HCT116 (cell line): ENCODE measurements around the gene UBE3B. TPM values are rescaled to one million over a fixed set of nuclear protein-coding genes. Genes with fewer than 3 reads are reported as not detected.

Source experiments
- ATAC-seq: fragments of 200-7000 bp; cut with Tn5 transposase; 2 replicates; pipeline ENCODE4 v1.9.1; 2020; ENCODE audit warnings: mild to moderate bottlenecking, moderate library complexity
- BruUV-seq: library from RNA; stranded (reverse); fragments of 400-500 nt; replicated peaks from 2 replicates; lab custom pipeline; 2021; lab: Mats Ljungman, UMichigan
- CTCF ChIA-PET: fragments of 300-600 bp; sonication (Branson Sonifier 250); formaldehyde crosslinking; loops from one replicate; lab custom pipeline; 2021; ENCODE audit warnings: antibody characterized with exemption; lab: Charles Lee
- POLR2A ChIA-PET: fragments of 300-600, 350-600 bp; sonication (Branson Sonifier 250); formaldehyde crosslinking; loops from one replicate; lab custom pipeline; 2021; ENCODE audit warnings: antibody characterized with exemption; lab: Charles Lee
- RAD21 ChIA-PET, 2 experiments: fragments of 300-600 bp; sonication (Branson Sonifier 250); formaldehyde crosslinking; loops; one replicate each; lab custom pipeline; 2023; ENCODE audit warnings: low total read pairs in 2 of 2; ENCODE audit not compliant: uncharacterized antibody in 2 of 2, unreplicated experiment in 2 of 2, low non-redundant PET in 1 of 2; lab: Charles Lee
- DNase-seq: peaks from one replicate; pipeline ENCODE4 v3.0.0-alpha.2; 2010; ENCODE audit warnings: low read depth, low spot score
- H2AFZ ChIP-seq: fragments of 200-600 bp; shearing (Covaris generic), sonication (generic); 2 replicates; pipeline ENCODE4 v1.6.1; 2017; ENCODE audit warnings: low read depth, mixed run types, mixed read lengths, antibody characterized with exemption, low read length; ENCODE audit not compliant: poor library complexity, severe bottlenecking
- H3K27ac ChIP-seq: 2 replicates; pipeline ENCODE4 v1.5.1; 2012; ENCODE audit warnings: low read depth, low read length
- H3K27me3 ChIP-seq: fragments of 200-600 bp; sonication (generic); 2 replicates; pipeline ENCODE4 v1.6.1; 2016; ENCODE audit warnings: mixed run types, low read length, mixed read lengths; ENCODE audit not compliant: insufficient read depth
- H3K36me3 ChIP-seq, 2 experiments: fragments of 200-500 bp in 1 of 2; fragments of 200-600 bp in 1 of 2; sonication (Bioruptor generic) in 1 of 2; sonication (generic) in 1 of 2; 2 replicates each; pipeline versions ENCODE4 v1.5.1 to v1.6.1; 2014 to 2016; ENCODE audit warnings: low read length in 2 of 2, inconsistent platforms in 1 of 2, mixed read lengths in 1 of 2, mixed run types in 1 of 2; ENCODE audit not compliant: insufficient read depth in 2 of 2, control insufficient read depth in 1 of 2
- H3K4me1 ChIP-seq, 2 experiments: fragments of 200-600 bp in 1 of 2; sonication (generic) in 1 of 2; 2 replicates each; pipeline versions ENCODE4 v1.5.1 to v1.6.1; 2012 to 2017; ENCODE audit warnings: low read length in 2 of 2, inconsistent platforms in 1 of 2, mild to moderate bottlenecking in 1 of 2, mixed read lengths in 1 of 2, mixed run types in 1 of 2, moderate library complexity in 1 of 2; ENCODE audit not compliant: insufficient read depth in 2 of 2, control insufficient read depth in 1 of 2
- H3K4me2 ChIP-seq: fragments of 200-600 bp; sonication (generic); 2 replicates; pipeline ENCODE4 v1.6.1; 2017; ENCODE audit warnings: mixed run types, low read length, mixed read lengths
- H3K4me3 ChIP-seq, 2 experiments: fragments of 200-600 bp in 1 of 2; sonication (generic) in 1 of 2; replicated peaks in 1 of 2; 2 replicates each; pipeline ENCODE4 v1.5.1; 2011 to 2016; ENCODE audit warnings: low read length in 2 of 2, control low read depth in 1 of 2, low read depth in 1 of 2, mild to moderate bottlenecking in 1 of 2, mixed read lengths in 1 of 2, mixed run types in 1 of 2
- H3K79me2 ChIP-seq: fragments of 200-600 bp; sonication (generic); 2 replicates; pipeline ENCODE4 v1.6.1; 2017; ENCODE audit warnings: mild to moderate bottlenecking, mixed run types, low read length, moderate library complexity, mixed read lengths; ENCODE audit not compliant: insufficient read depth
- H3K9ac ChIP-seq: fragments of 200-600 bp; sonication (generic); 2 replicates; pipeline ENCODE4 v1.6.1; 2016; ENCODE audit warnings: low read length, mixed read lengths
- H3K9me2 ChIP-seq: fragments of 200-600 bp; sonication (generic), shearing (Covaris generic); 2 replicates; pipeline ENCODE4 v1.6.1; 2017; ENCODE audit warnings: mixed run types, mild to moderate bottlenecking, moderate library complexity; ENCODE audit not compliant: insufficient read depth
- H3K9me3 ChIP-seq, 2 experiments: fragments of 200-500 bp in 1 of 2; fragments of 200-600 bp in 1 of 2; sonication (Bioruptor generic) in 1 of 2; sonication (generic) in 1 of 2; 2 replicates each; pipeline ENCODE4 v1.6.1; 2014 to 2017; ENCODE audit warnings: low read length in 2 of 2, mixed read lengths in 2 of 2, inconsistent platforms in 1 of 2, low read depth in 1 of 2, mild to moderate bottlenecking in 1 of 2, mixed run types in 1 of 2, moderate library complexity in 1 of 2; ENCODE audit not compliant: control insufficient read depth in 1 of 2, insufficient read depth in 1 of 2
- H4K20me1 ChIP-seq: fragments of 200-600 bp; sonication (generic), shearing (Covaris generic); 2 replicates; pipeline ENCODE4 v1.6.1; 2017; ENCODE audit warnings: mixed run types, mild to moderate bottlenecking, moderate library complexity; ENCODE audit not compliant: insufficient read depth
- EZH2 ChIP-seq: fragments of 200-600 bp; sonication (generic); IDR thresholded peaks from 2 replicates; pipeline ENCODE4 v1.6.1; 2017; ENCODE audit warnings: antibody characterized with exemption, mixed run types
- FOSL1 ChIP-seq: IDR thresholded peaks from 2 replicates; pipeline ENCODE4 v1.6.1; 2012; ENCODE audit warnings: low read depth
- MAX ChIP-seq: IDR thresholded peaks from 2 replicates; pipeline ENCODE4 v1.6.1; 2012
- POLR2A ChIP-seq: IDR thresholded peaks from 2 replicates; pipeline ENCODE4 v1.7.0; 2011; ENCODE audit warnings: borderline replicate concordance; ENCODE audit not compliant: insufficient read depth, insufficient read length; ENCODE audit errors: extremely low read depth
- POLR2AphosphoS5 ChIP-seq: IDR thresholded peaks from 2 replicates; pipeline ENCODE4 v1.6.1; 2011; ENCODE audit warnings: mild to moderate bottlenecking, low read depth, low read length, moderate library complexity
- RAD21 ChIP-seq: IDR thresholded peaks from 2 replicates; pipeline ENCODE4 v1.6.1; 2012; ENCODE audit warnings: low read depth, mild to moderate bottlenecking
- SIN3A ChIP-seq: IDR thresholded peaks from 2 replicates; pipeline ENCODE4 v1.6.1; 2012; ENCODE audit warnings: low read depth
- SP1 ChIP-seq: IDR thresholded peaks from 2 replicates; pipeline ENCODE4 v1.6.1; 2012; ENCODE audit warnings: low read depth
- TCF7L2 ChIP-seq: IDR thresholded peaks from 2 replicates; pipeline ENCODE4 v1.7.0; 2011; ENCODE audit warnings: borderline replicate concordance, inconsistent platforms; ENCODE audit not compliant: insufficient read depth, insufficient read length; ENCODE audit errors: extremely low read depth
- intact Hi-C: fragments of 100-400 bp; cut with micrococcal nuclease; formaldehyde crosslinking; loops from 2 replicates; pipeline ENCODE4 v1.10.0; 2022
- total RNA-seq: library from RNA; stranded (reverse); gene quantifications from one replicate; pipeline ENCODE4 v1.2.1, GENCODE V29; 2021; ENCODE audit not compliant: unreplicated experiment
- TF ChIP-seq, protein P1 (sequence below): IDR thresholded peaks from 2 replicates; pipeline ENCODE4 v1.6.1; 2011; ENCODE audit warnings: mild to moderate bottlenecking, low read length, moderate library complexity; ENCODE audit not compliant: insufficient replicate concordance; ENCODE audit errors: extremely low read depth
- TF ChIP-seq, protein P2 (sequence below): IDR thresholded peaks from 2 replicates; pipeline ENCODE4 v1.6.1; 2012; ENCODE audit warnings: low read depth

The UBE3B gene
- total RNA-seq, 1 experiment from 2014 or later, result 28.9 TPM

- TF ChIP-seq, protein P1, sequence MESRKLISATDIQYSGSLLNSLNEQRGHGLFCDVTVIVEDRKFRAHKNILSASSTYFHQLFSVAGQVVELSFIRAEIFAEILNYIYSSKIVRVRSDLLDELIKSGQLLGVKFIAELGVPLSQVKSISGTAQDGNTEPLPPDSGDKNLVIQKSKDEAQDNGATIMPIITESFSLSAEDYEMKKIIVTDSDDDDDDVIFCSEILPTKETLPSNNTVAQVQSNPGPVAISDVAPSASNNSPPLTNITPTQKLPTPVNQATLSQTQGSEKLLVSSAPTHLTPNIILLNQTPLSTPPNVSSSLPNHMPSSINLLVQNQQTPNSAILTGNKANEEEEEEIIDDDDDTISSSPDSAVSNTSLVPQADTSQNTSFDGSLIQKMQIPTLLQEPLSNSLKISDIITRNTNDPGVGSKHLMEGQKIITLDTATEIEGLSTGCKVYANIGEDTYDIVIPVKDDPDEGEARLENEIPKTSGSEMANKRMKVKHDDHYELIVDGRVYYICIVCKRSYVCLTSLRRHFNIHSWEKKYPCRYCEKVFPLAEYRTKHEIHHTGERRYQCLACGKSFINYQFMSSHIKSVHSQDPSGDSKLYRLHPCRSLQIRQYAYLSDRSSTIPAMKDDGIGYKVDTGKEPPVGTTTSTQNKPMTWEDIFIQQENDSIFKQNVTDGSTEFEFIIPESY, result no peak
- TF ChIP-seq POLR2A (no peak), SP1 (no peak), MAX (no peak), POLR2AphosphoS5 (no peak), SIN3A (no peak)
- TF ChIP-seq, protein P2, sequence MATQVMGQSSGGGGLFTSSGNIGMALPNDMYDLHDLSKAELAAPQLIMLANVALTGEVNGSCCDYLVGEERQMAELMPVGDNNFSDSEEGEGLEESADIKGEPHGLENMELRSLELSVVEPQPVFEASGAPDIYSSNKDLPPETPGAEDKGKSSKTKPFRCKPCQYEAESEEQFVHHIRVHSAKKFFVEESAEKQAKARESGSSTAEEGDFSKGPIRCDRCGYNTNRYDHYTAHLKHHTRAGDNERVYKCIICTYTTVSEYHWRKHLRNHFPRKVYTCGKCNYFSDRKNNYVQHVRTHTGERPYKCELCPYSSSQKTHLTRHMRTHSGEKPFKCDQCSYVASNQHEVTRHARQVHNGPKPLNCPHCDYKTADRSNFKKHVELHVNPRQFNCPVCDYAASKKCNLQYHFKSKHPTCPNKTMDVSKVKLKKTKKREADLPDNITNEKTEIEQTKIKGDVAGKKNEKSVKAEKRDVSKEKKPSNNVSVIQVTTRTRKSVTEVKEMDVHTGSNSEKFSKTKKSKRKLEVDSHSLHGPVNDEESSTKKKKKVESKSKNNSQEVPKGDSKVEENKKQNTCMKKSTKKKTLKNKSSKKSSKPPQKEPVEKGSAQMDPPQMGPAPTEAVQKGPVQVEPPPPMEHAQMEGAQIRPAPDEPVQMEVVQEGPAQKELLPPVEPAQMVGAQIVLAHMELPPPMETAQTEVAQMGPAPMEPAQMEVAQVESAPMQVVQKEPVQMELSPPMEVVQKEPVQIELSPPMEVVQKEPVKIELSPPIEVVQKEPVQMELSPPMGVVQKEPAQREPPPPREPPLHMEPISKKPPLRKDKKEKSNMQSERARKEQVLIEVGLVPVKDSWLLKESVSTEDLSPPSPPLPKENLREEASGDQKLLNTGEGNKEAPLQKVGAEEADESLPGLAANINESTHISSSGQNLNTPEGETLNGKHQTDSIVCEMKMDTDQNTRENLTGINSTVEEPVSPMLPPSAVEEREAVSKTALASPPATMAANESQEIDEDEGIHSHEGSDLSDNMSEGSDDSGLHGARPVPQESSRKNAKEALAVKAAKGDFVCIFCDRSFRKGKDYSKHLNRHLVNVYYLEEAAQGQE, result no peak
- TF ChIP-seq, all 23 proteins: peak for 0
These were observed 60.9 kb downstream of the UBE3B start (continued) for GRCh38 chr12:109538191-109538863.

DNA sequence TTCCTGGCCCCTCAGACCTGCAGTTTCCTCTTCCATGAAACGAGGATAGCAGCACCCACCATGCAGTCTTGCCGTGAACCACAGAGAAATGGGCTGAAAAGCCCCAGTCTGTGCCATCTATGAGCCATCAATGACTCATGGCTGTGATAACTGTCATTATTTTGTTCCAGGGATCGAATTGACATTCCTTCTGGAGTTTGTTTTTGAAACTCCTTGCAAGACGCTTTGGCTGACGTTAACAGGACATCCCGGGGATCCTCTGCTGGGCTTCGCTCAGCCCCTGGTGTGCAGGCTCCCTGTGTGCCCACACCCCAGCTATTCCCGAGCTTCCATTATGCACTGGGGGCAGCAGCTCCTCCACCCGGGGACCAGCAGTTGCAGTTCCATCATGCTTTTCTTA, 62.1 kb downstream of the UBE3B start:
- Histone ChIP-seq H4K20me1 (no peaks in the 10 kb centered on the region), H3K27ac (no peak overlapping the region), H3K27me3 (no peaks in the 10 kb centered on the region)
- no peak for DNase-seq
- TF ChIP-seq FOSL1 (no peak), TCF7L2 (no peak), EZH2 (no peak), RAD21 (no peak)
- TF ChIP-seq, all 23 proteins: peak for 0
- H3K4me2 ChIP-seq, result no peak overlapping the region
- ChIA-PET POLR2A (no interaction called here), RAD21 (no interaction called here), CTCF (no interaction called here)
- H3K9me3 ChIP-seq, result no peaks in the 10 kb centered on the region
- H2AFZ ChIP-seq, result no peak overlapping the region
- H3K4me3 ChIP-seq, result no peak overlapping the region
- no peaks in the 10 kb centered on the region for H3K9me2 ChIP-seq
- intact Hi-C loops, result no loop called here
- no TSS peak for BruUV-seq
- H3K79me2 ChIP-seq, result no peaks in the 10 kb centered on the region
- ATAC-seq, result no peak
- H3K4me1 ChIP-seq, result peaks cover 0 to 16% of the 10 kb centered on the region in 2 experiments; a peak in 2 of 4 replicates
- no peaks in the 10 kb centered on the region; a peak in 1 of 4 replicates for H3K36me3 ChIP-seq
- no peak overlapping the region for H3K9ac ChIP-seq
